GM19395 (cell line): ENCODE data around the gene UQCC2.

Experiments used
- ATAC-seq: cut with Tn5 transposase; IDR thresholded peaks from one replicate; pipeline ENCODE4 v1.9.1; 2021; ENCODE audit warnings: mild to moderate bottlenecking, moderate library complexity; ENCODE audit not compliant: unreplicated experiment

The UQCC2 gene

GRCh38 chr6:33677689-33678088 is 33.8 kb downstream of the UQCC2 start:
- ATAC-seq = no peak

GRCh38 chr6:33677143-33677660 is 34.3 kb downstream of the UQCC2 start:
- ATAC-seq = no peak

- no peak for ATAC-seq
Measured at GRCh38 chr6:33676416-33677142, 34.9 kb downstream of the UQCC2 start.

GRCh38 chr6:33675968-33676367 is 35.5 kb downstream of the UQCC2 start:
- no peak for ATAC-seq

GRCh38 chr6:33673851-33674250 is 37.6 kb downstream of the UQCC2 start:
- no peak for ATAC-seq

GRCh38 chr6:33672808-33673207 is 38.7 kb downstream of the UQCC2 start:
- no peak for ATAC-seq

GRCh38 chr6:33671744-33672072 is 39.8 kb downstream of the UQCC2 start:
- no peak for ATAC-seq

- no peak for ATAC-seq
Measured at GRCh38 chr6:33670971-33671743, 40.3 kb downstream of the UQCC2 start.

GRCh38 chr6:33670086-33670660 is 41.3 kb downstream of the UQCC2 start:
- ATAC-seq = no peak

- ATAC-seq = no peak
Measured at GRCh38 chr6:33668914-33669313, 42.6 kb downstream of the UQCC2 start.

GRCh38 chr6:33668328-33668727 is 43.2 kb downstream of the UQCC2 start:
- ATAC-seq = no peak

- ATAC-seq = no peak
Measured at GRCh38 chr6:33667776-33668175, 43.7 kb downstream of the UQCC2 start.

- ATAC-seq = no peak
Measured at GRCh38 chr6:33667072-33667471, 44.4 kb downstream of the UQCC2 start.

GRCh38 chr6:33665957-33666356 is 45.5 kb downstream of the UQCC2 start:
- ATAC-seq = no peak

GRCh38 chr6:33664506-33665057 is 46.9 kb downstream of the UQCC2 start:
- ATAC-seq = no peak

GRCh38 chr6:33663727-33664449 is 47.6 kb downstream of the UQCC2 start:
- no peak for ATAC-seq

- no peak for ATAC-seq
Measured at GRCh38 chr6:33663028-33663427, 48.5 kb downstream of the UQCC2 start.

GRCh38 chr6:33662318-33662717 is 49.2 kb downstream of the UQCC2 start:
- no peak for ATAC-seq

- ATAC-seq = no peak
Measured at GRCh38 chr6:33661106-33661838, 50.2 kb downstream of the UQCC2 start.

GRCh38 chr6:33659986-33660385 is 51.5 kb downstream of the UQCC2 start:
- no peak for ATAC-seq
